Panc1 (cell line): Measurements from ENCODE around the gene KCP.

ENCODE experiments used
- CTCF ChIP-seq: fragments of 450-650 bp; IDR thresholded peaks from 2 replicates; pipeline ENCODE4 v1.5.1; 2017; ENCODE audit warnings: mild to moderate bottlenecking
- POLR2AphosphoS5 ChIP-seq: IDR thresholded peaks from 2 replicates; pipeline ENCODE4 v1.6.1; 2012; ENCODE audit warnings: mild to moderate bottlenecking, low read depth, low read length, moderate library complexity
- TF ChIP-seq, protein P1 (sequence below), 2 experiments: IDR thresholded peaks; 2 replicates each; pipeline ENCODE4 v1.6.1; 2011 to 2012; ENCODE audit warnings: low read depth in 2 of 2, control low read depth in 1 of 2, low read length in 1 of 2, mild to moderate bottlenecking in 1 of 2, moderate library complexity in 1 of 2; ENCODE audit not compliant: insufficient read depth in 1 of 2

DNA sequence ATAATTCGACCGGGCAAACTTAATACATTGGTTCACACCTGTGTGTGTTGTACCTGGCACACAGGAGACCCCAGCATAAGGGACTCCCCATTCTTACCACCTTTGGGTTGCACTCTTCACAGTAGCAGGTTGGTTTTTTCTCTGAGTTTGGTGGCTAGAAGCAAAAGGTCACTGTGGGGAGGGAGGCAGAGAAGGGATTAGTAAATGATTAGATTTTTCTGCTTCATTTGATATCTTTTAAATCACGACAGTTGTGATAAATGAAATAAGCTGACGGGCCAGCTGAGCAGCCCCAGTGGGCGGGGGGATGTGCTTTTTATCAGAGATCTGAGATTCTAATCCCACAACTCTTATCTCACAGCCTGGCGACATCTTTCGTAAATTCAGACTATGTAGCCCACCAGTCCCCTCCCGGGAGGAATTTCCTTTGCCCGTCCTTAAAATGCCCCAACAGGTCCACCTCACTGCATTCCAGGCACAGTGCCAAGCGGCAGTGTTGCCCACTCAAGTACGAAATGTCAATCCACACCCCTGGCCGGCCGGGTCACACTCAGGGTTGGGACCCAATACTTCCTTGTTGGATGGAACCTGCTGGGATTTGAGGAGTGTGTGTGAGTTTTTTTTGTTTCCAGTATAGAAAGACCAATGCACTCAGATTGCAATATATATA lies 10.5 kb upstream of the KCP start:
- TF ChIP-seq CTCF: no peak
- TF ChIP-seq POLR2AphosphoS5: no peak
- TF ChIP-seq, protein P1, sequence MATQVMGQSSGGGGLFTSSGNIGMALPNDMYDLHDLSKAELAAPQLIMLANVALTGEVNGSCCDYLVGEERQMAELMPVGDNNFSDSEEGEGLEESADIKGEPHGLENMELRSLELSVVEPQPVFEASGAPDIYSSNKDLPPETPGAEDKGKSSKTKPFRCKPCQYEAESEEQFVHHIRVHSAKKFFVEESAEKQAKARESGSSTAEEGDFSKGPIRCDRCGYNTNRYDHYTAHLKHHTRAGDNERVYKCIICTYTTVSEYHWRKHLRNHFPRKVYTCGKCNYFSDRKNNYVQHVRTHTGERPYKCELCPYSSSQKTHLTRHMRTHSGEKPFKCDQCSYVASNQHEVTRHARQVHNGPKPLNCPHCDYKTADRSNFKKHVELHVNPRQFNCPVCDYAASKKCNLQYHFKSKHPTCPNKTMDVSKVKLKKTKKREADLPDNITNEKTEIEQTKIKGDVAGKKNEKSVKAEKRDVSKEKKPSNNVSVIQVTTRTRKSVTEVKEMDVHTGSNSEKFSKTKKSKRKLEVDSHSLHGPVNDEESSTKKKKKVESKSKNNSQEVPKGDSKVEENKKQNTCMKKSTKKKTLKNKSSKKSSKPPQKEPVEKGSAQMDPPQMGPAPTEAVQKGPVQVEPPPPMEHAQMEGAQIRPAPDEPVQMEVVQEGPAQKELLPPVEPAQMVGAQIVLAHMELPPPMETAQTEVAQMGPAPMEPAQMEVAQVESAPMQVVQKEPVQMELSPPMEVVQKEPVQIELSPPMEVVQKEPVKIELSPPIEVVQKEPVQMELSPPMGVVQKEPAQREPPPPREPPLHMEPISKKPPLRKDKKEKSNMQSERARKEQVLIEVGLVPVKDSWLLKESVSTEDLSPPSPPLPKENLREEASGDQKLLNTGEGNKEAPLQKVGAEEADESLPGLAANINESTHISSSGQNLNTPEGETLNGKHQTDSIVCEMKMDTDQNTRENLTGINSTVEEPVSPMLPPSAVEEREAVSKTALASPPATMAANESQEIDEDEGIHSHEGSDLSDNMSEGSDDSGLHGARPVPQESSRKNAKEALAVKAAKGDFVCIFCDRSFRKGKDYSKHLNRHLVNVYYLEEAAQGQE (IDR thresholded peaks at IDR 0.05; ENCODE audit: insufficient read depth in 1 of 2, low read depth in 2 of 2, low read length in 1 of 2): no peak
